GM21619 (cell line): Measurements from ENCODE around the gene TMEM164.

ENCODE experiments used
- ATAC-seq: cut with Tn5 transposase; IDR thresholded peaks from one replicate; pipeline ENCODE4 v1.9.1; 2021; ENCODE audit not compliant: unreplicated experiment

TMEM164 gene

GRCh38 chrX:110062919-110063318 lies 60.0 kb downstream of the TMEM164 start:
- ATAC-seq = no peak

GRCh38 chrX:110066488-110067225 lies 63.7 kb downstream of the TMEM164 start:
- ATAC-seq = no peak

- no peak for ATAC-seq
These were observed 68.1 kb downstream of the TMEM164 start for GRCh38 chrX:110070970-110071369.

GRCh38 chrX:110081320-110081719 lies 78.4 kb downstream of the TMEM164 start:
- no peak for ATAC-seq

GRCh38 chrX:110081740-110082139 lies 78.8 kb downstream of the TMEM164 start:
- ATAC-seq = no peak

- no peak for ATAC-seq
These were observed 79.2 kb downstream of the TMEM164 start for GRCh38 chrX:110082161-110082560.

GRCh38 chrX:110086162-110086915 lies 83.4 kb downstream of the TMEM164 start:
- ATAC-seq = no peak

DNA sequence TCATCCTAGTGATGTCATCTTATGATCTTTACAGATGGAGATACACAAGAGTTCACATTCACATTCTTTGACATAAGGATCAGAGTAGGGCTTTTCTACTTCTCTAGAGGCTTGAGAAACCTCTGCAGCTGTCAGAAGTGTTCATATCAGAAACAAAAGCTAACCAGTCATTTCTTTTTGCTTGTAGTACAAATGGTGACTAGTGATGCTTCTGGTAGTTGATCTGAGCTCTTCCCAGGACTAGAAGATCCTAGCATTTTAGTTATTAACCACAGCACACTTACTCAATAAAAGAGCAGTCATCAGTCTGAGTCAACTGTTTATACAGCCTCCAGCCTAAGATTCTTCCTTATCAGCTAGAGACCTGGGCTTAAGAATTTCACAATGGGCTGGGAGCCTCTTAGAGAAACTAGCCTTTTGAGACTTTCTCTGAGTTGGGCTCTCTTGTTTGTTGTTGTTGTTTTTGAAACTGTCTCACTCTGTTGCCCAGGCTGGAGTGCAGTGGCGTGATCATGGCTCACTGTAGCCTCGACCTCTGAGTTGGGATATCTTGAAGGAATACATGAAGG lies 84.1 kb downstream of the TMEM164 start:
- peak; percentile 49 for ATAC-seq

DNA sequence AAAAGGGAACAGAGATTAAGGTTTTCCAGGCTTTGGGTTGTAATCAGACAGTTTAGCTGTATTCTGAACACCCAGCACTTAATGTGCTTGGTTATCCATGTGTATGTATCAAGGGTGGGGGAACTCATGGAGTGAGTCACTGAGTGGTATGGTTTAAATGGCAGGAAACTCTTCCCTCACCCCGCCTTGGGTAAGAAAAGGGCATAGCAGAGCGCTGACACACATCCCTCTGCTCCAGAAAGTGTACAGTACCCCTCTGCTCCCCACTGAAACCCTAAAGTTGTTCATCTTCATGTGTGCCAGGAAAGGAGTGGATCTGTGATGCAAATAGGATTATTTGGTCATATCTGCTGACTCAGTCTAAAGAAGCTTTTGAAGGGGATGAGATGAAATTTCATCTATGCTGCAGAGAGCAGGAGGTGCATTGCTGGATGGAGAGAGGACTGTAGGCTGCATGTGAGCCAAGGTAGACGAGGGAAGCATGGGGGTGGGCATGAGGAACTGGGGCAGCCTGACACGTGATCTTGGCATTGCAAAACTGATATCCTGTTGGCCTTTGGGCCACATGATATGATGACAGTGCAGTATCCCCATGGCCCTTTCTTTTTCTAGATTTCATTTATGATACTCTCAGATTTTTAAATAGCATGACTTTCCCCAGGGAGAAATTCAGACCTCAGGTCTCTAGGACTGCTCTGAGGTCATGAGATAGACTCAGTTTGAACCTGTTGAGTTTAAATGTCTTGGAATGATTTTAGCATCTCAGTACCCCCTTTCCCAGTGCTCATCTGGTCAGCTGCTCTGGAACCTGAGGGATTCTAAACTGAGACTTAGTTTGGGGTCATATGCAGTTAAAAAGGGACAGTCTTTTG lies 84.8 kb downstream of the TMEM164 start:
- no peak for ATAC-seq

- no peak for ATAC-seq
These were observed 86.9 kb downstream of the TMEM164 start for GRCh38 chrX:110089656-110090403.

GRCh38 chrX:110097920-110098319 lies 95.0 kb downstream of the TMEM164 start:
- ATAC-seq = no peak

- no peak for ATAC-seq
These were observed 100.4 kb downstream of the TMEM164 start for GRCh38 chrX:110103344-110103743.

DNA sequence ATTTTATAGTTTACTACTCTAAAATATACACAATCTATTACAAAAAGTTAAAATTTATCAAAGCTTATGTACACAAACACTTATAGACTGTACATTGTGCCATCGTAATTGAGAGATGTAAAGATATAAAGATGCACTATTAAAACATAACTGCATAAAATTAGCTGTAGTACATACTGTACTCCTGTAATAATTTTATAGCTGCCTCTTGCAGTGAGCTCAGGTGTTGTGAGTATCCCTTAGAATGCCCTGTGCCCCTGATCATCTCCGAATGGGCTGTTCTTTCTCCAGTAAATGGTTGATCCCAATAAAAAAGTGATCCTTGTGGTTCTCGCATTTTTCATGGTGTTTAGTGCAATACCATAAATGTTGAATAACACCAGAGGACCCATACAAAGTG lies 101.2 kb downstream of the TMEM164 start:
- ATAC-seq = no peak

- ATAC-seq = no peak
These were observed 105.5 kb downstream of the TMEM164 start for GRCh38 chrX:110108381-110108821.

DNA sequence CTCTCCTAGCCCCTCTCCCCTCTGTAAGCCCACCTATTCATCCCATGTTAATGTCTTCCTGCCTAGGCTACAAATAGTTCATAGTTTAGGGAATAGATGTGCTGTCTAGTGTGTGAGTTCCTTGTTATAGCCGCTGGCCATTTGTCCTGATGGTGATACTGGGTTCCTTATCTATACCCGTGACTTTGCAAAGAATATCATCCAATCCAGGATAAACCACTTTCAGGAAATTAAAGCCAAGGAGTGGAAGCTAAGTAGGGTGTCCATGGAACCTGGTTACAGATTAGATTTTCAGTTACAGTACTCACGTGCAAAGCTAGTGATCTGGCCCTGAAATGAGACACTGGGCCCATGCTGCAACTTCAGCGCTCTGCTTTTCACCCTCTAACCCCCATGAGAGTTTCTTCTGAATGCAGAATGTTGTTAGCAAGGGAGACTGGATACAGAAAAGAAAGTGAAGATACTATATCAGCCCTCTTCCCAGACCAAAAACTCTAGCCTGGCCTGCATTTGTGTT lies 111.4 kb downstream of the TMEM164 start:
- ATAC-seq = no peak

DNA sequence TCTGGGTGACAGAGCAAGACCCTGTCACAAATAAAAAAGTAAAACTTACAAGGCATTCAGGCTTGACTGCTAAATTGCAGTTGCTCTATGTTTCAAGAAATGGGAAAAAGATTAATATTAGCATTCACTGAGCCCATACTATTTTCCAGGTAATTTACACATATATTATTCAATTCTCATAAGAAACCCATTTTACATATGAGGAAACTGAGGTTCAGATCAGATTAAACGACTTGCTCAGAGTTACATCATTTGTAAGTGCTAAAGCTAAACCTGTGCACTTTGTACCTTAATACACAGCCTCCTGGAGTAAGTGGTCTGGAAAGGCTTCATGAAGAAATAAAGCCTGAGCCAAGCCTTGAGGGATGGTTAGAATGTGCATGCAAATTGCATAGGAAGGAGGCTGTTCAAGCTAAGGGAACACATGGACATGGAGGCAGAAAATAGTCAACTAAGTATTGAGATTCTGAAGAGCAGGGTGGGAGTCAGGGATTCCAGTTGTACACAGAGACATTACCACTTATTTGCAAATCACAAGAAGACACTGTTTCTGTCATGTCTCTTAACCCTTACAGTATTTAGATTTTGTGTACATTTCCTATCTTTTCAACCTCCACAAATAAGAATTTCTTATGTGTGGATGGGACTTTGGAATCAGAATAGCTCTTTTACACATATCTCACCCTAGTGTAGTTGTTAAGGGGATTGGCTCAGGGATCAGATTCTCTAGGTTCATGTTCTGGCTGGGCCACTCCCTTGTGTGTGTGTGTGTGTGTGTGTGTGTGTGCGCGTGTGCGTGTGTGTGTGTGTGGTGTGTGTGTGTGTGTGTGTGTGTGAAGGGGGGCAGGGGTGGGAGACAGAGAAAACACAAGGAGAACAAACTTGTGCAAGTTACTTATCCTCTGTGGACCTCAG lies 113.4 kb downstream of the TMEM164 start:
- no peak for ATAC-seq

- no peak for ATAC-seq
These were observed 115.6 kb downstream of the TMEM164 start for GRCh38 chrX:110118530-110118929.

DNA sequence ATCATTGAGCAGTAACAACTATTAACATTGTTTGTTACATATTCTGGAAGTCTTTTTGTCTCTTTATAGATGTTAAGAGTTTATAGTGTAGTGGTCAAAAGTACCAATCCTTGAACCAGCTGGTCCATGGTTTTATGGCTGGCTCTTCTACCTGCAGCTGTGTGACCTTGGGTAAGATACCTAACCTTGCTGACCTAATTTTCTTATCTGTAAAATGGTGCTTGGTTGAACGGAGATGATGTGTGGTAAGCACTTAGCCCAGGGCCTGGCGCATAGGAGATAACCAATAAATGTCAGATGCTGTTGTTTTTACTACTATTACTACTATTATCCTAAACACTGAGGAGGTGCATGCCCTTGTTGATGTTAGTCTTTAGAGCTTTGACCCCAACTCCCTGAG lies 116.6 kb downstream of the TMEM164 start:
- ATAC-seq = no peak

DNA sequence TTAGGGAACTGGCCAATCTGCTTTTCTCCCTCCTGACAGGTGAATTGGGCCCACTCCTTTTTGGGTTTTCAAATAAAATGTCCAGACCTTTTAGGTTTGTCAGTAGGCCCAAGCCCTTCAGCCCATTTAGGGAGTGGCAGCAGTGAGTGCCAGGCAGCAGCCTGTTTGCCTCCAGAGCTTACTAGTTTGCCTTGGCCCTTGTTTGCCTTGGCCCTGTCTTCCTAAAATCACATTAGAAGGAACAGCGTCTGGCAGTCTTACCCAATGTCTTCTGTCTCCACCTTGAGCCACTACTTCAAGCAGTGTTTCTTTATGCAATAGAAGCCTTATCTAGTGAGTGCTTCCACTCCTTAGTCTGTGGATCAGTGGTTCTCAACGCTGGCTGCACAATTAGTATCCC lies 117.1 kb downstream of the TMEM164 start:
- ATAC-seq = no peak
